DMS 273 treated with DMSO at 0.1 percent for 48 hours (cell line): ENCODE data around the gene CFAP54.
"Not testable (repeated sequence)": the region's sequence is repeated elsewhere in the genome, so short reads cannot be mapped to it uniquely, and the experiment has no call there.

ENCODE experiments used
- DNase-seq: peaks from one replicate; lab custom pipeline; 2025; lab: John Stamatoyannopoulos, UW

Gene CFAP54

GRCh38 chr12:96478011-96478410, 11.4 kb upstream of the CFAP54 start:
- no peak for DNase-seq

GRCh38 chr12:96482086-96482485, 7.3 kb upstream of the CFAP54 start:
- no peak for DNase-seq

GRCh38 chr12:96483116-96483515, 6.3 kb upstream of the CFAP54 start:
- DNase-seq: no peak

GRCh38 chr12:96486751-96487613, 2.4 kb upstream of the CFAP54 start:
- no peak for DNase-seq

GRCh38 chr12:96487634-96488033, 1.7 kb upstream of the CFAP54 start:
- DNase-seq: no peak

GRCh38 chr12:96493106-96493505, 3.7 kb downstream of the CFAP54 start:
- no peak for DNase-seq

- DNase-seq: not testable (repeated sequence)
Observed at GRCh38 chr12:96494154-96494553, 4.8 kb downstream of the CFAP54 start.

GRCh38 chr12:96495155-96495554, 5.8 kb downstream of the CFAP54 start:
- DNase-seq: no peak

GRCh38 chr12:96495841-96496545, 6.6 kb downstream of the CFAP54 start:
- no peak for DNase-seq

GRCh38 chr12:96496944-96497343, 7.6 kb downstream of the CFAP54 start:
- no peak for DNase-seq

- no peak for DNase-seq
Observed at GRCh38 chr12:96497855-96498254, 8.5 kb downstream of the CFAP54 start.

GRCh38 chr12:96500693-96501092, 11.3 kb downstream of the CFAP54 start:
- DNase-seq: no peak

- no peak for DNase-seq
Observed at GRCh38 chr12:96501133-96501761, 11.9 kb downstream of the CFAP54 start.

- DNase-seq: no peak
Observed at GRCh38 chr12:96501908-96502307, 12.5 kb downstream of the CFAP54 start.

GRCh38 chr12:96502477-96502876, 13.1 kb downstream of the CFAP54 start:
- DNase-seq: no peak

- no peak for DNase-seq
Observed at GRCh38 chr12:96502949-96503532, 13.7 kb downstream of the CFAP54 start.

GRCh38 chr12:96503976-96504375, 14.6 kb downstream of the CFAP54 start:
- DNase-seq: no peak

GRCh38 chr12:96506776-96507175, 17.4 kb downstream of the CFAP54 start:
- no peak for DNase-seq

GRCh38 chr12:96510306-96510764, 21.0 kb downstream of the CFAP54 start:
- no peak for DNase-seq

- DNase-seq: no peak
Observed at GRCh38 chr12:96513166-96513565, 23.8 kb downstream of the CFAP54 start.

GRCh38 chr12:96513681-96514080, 24.3 kb downstream of the CFAP54 start:
- no peak for DNase-seq

GRCh38 chr12:96514328-96514727, 25.0 kb downstream of the CFAP54 start:
- no peak for DNase-seq
